ENCODE measurements around the gene HNRNPCL1.

Gene HNRNPCL1

DNA sequence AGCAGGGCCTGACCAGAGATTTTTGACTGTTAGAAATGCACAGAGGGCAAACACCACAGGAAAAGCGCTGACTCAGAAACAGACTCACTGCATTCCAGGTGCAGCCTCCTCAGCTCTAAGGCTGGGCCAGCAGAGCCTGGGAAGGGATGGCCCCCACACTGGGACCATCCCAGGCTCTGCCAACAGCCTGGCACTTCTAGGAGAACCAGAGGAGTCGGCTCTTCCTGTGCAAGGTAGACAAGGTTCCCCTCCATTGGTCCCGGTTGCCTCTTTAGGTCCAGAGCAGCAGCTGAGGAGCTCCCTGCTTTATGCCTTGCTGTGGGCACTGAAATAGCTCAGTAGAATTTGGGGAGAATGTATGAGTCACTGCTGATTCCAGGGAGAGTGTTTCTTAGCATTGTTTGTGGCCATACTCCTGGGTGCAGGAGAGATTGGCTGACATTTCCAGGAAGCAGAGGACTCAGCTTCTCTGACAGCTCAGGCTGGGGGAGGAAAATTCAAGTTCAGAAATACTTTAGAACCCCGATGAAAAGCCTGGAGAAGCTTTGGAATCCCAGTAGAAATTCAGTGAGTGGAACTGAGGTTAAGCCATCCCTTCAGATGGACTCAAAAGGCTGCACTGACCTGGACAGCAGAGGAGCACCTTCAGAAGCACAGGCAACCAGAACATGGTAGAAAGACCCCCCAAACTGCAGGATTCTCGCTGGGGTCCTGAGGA is 37.7 kb downstream of the HNRNPCL1 start:
- H3K4me1 ChIP-seq (ENCODE audit: control insufficient read depth, insufficient read depth, low read length): no peaks in the 10 kb centered on the region
- H3K36me3 ChIP-seq (ENCODE audit: insufficient read depth, low read length): no peaks in the 10 kb centered on the region
- no peaks in the 10 kb centered on the region for H3K9me3 ChIP-seq (replicated peaks; ENCODE audit: low read length)
- no peak overlapping the region for H3K4me3 ChIP-seq (ENCODE audit: low read length)
- H3K4me2 ChIP-seq (ENCODE audit: low read length): no peak overlapping the region
- H3K9ac ChIP-seq (ENCODE audit: low read depth, low read length): no peak overlapping the region
- H3K27me3 ChIP-seq (ENCODE audit: control insufficient read depth, insufficient read depth, low read length): no peaks in the 10 kb centered on the region

DNA sequence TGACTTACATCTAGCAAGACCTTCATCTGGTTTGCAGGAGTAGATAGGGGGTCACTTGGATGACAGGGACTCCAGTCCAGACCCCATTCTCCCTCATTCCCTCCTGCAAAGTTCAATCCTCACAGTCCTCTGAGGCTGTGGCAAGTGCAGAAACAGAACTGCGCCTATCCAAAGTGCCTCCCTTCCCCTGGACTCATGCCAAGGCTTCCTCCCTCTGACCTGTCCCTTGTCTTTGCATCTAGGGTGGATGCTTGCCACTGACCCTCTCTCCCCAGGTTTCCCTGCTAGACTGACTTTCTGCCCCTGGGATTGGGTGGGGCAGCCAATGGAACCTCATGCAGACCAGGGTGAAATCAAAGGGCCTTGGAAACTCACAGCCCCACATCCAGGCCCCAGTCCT is 38.6 kb downstream of the HNRNPCL1 start:
- Histone ChIP-seq H3K4me3 (ENCODE audit: low read length) (no peak overlapping the region), H3K9ac (ENCODE audit: low read depth, low read length) (no peak overlapping the region), H3K4me1 (ENCODE audit: control insufficient read depth, insufficient read depth, low read length) (no peaks in the 10 kb centered on the region), H3K36me3 (ENCODE audit: insufficient read depth, low read length) (no peaks in the 10 kb centered on the region), H3K27me3 (ENCODE audit: control insufficient read depth, insufficient read depth, low read length) (no peaks in the 10 kb centered on the region), H3K9me3 (replicated peaks; ENCODE audit: low read length) (no peaks in the 10 kb centered on the region), H3K4me2 (ENCODE audit: low read length) (no peak overlapping the region)

DNA sequence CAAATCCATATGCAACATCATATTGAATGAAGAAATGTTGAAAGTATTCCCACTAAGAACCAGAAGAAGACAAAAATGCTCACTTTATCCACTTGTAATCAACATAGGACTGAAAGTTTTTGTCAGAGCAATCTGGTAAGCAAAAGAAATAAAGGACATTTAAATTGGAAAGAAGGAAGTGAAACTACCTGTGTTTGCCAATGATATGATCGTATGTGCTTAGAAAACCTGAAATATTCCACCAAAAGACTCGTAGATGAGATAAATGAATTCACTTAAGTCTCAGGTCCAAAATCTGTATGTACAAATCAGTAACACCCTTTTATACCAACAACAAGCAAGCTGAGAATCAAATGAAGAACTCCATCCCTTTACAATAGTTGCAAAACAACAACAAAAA is 48.8 kb downstream of the HNRNPCL1 start:
- Histone ChIP-seq H3K4me2 (ENCODE audit: low read length) (no peak overlapping the region), H3K9ac (ENCODE audit: low read depth, low read length) (no peak overlapping the region), H3K36me3 (ENCODE audit: insufficient read depth, low read length) (no peaks in the 10 kb centered on the region), H3K4me1 (ENCODE audit: control insufficient read depth, insufficient read depth, low read length) (no peaks in the 10 kb centered on the region), H3K9me3 (replicated peaks; ENCODE audit: low read length) (no peaks in the 10 kb centered on the region), H3K27me3 (ENCODE audit: control insufficient read depth, insufficient read depth, low read length) (no peaks in the 10 kb centered on the region), H3K4me3 (ENCODE audit: low read length) (no peak overlapping the region)

DNA sequence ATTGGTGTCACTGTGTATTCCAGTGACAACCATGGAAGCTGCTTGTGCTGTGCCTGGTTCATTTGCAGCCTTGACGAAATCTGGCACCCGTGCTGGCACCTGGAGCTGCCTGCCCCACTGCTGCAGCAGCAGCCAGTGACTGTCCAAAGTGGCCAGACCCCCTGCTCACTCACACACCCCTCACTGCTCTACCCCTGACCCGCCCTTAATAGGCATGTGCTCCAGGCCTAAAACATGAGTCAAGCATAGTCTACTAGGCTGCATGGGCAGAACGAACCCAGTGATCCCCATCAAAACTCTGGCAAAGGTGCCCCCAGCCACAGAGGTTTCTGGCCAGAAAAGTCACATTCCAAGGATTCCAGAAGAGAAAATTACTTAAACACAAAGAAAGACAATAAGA is 49.6 kb downstream of the HNRNPCL1 start:
- Histone ChIP-seq H3K36me3 (ENCODE audit: insufficient read depth, low read length) (no peaks in the 10 kb centered on the region), H3K4me2 (ENCODE audit: low read length) (no peak overlapping the region), H3K4me3 (ENCODE audit: low read length) (no peak overlapping the region), H3K4me1 (ENCODE audit: control insufficient read depth, insufficient read depth, low read length) (no peaks in the 10 kb centered on the region), H3K9me3 (replicated peaks; ENCODE audit: low read length) (no peaks in the 10 kb centered on the region), H3K27me3 (ENCODE audit: control insufficient read depth, insufficient read depth, low read length) (no peaks in the 10 kb centered on the region), H3K9ac (ENCODE audit: low read depth, low read length) (no peak overlapping the region)
